ENCODE results near the gene OSBPL1A.
A peak's percentile ranks its signal among the peaks of the same experiment; 100 is the strongest.
"Not testable (repeated sequence)": the region's sequence is repeated elsewhere in the genome, so short reads cannot be mapped to it uniquely, and the experiment has no call there.

OSBPL1A gene

DNA sequence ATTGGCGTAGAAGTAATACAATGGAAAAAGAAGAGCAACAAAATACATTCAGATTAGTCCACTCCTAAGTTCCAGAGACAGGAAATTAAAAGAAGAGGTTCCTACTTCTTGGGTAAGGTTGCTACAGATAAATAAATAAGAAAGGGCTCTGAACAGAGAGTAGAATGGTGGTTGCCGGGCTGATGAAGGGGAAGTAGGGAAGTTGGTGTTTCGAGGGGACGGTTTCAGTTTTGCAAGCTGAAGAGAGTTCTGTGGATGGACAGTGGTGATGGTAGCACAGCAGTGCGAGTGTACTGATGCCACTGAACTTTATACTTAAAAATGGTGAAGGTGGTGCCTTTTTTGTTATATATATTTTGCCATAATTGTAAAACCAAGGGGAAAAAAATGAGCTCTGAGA lies 210.6 kb downstream of the OSBPL1A start:
- no peak for DNase-seq (ENCODE audit: low read depth in 3 of 3)

DNA sequence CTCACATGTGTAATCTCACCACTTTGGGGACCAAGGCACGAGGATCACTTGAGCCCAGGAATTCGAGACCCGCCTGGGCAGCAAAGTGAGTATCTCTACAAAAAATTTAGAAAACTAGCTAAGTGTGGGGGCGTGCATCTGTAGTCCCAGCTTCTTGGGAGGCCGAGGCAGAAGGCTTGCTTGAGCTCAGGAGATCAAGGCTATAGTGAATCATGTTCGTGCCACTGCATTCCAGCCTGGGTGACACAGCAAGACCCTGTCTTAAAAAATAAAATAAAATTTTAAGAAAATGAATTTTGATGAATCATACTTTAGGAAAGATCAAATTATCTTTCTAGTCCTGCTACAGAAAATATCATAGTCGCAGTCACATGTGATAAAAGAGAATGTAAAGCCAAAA lies 211.8 kb downstream of the OSBPL1A start:
- no peak for DNase-seq (ENCODE audit: low read depth in 3 of 3)

DNA sequence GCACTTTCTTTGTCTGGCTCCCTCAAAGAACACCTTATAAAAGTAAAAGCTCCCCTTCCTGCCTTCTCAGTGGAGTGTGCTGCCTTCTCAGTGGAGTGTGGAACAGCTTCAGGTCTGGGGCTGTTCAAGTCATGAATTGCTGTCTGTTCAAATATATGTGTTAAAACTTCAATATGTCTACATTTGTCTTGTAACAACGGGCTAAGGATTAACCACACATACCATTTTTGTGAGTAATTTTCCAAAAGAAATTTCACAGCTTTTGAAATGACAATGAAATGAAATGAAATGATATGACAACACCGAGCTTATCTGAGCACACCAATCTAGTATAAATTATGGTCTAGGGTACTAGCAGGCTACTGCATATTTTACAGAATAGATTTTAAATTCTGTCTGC lies 215.8 kb downstream of the OSBPL1A start:
- no peak for DNase-seq (ENCODE audit: low read depth in 3 of 3)

DNA sequence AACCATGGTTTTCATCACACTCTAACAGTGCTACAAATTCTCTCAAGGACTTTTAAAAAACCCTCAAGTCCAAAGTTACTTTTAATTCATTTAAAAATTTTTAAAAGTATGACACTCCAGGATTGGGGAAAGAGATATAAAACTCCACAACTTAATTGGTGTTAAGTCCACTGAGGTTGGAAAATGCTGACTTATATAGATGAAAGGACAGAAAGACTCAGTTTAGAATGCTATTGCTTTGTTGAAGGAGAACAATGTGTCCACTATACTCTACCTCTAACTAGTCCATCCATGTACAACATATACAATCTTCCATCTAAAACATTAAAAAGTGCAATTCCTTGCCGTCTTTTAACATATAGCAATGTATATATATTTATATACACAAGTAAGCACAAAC lies 217.6 kb downstream of the OSBPL1A start:
- DNase-seq (ENCODE audit: low read depth in 3 of 3) = no peak

DNA sequence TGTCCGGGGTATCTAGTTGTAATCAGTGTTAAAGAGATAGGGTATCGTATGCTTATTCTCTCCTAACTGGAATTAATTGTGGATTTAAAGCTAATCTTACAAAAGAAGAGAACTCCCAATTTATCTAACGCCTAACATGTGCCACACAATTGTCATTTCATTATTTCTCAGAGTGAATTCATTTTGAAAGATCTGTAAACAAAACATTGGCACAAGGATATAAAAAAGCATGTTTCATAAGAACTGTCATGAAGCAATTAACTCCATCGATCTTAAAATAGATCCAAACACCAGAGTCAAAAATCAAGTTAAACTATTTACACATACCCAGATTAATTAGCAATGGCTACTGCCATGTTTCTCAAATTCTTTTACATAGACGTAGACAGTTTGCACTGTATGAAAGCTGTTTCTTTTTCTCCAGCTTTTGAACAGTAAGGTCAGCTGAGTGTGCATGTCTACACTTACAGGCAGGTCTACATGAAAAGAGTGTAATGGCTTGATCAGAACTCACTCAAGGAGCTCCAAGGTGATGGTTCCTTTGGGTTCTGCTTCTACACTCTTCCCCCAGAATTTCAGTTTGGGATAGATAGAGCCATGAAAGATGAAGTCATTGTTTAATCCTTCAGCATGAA lies 220.0 kb downstream of the OSBPL1A start:
- DNase-seq (ENCODE audit: low read depth in 3 of 3) = no peak

DNA sequence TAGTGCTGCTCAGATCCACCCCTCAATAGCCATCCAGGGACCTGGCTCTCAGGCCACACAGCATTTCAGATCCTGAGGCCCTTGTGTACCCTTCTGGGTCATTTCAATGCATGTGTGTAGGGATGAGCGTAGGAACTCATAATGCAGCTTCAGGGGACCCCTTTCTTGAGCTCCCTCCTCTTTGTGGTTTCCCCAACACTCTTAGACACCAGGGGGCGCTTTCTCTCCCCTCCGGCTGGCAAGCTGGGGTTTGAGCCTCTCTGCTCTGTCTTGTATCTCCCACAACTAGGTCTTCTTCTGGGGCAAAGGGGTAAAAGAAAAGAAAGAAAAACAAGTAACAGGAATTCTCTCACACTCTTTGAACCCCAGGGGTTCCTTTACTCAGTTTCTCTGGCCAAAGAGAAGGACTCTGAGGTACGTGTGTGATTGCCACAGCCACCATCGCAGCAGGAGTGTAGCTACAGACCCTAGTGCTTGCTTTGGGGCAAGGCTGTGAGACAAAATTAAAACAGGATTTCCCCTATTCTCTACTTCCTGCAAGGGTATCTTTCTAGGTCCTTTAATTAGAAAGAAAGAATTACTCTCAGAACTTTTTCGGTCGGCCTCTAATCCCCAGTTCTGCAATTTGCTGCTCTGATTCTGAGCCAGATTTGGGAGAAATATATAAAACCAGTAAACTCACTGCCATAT lies 220.8 kb downstream of the OSBPL1A start:
- DNase-seq (ENCODE audit: low read depth in 3 of 3) = peak in 2 of 3 experiments; percentile 2 to 3

DNA sequence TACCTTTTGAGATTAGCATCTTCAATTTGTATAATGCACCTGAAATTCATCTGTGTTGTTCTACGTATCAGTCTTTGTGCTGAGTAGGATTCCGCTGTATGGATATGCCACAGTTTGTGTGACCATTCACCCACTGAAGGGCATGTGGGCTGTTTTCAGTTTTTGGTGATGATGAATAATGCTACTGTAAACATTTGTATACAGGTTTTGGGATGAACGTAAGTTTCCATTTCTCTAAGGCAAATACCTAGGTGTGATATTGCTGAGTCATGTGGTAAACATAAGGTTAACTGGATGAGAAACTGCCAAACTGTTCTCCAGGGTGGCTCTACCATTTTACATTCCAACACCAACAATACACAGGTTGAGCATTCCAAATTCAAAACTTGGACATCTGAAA lies 223.6 kb downstream of the OSBPL1A start:
- no peak for DNase-seq (ENCODE audit: low read depth in 3 of 3)

DNA sequence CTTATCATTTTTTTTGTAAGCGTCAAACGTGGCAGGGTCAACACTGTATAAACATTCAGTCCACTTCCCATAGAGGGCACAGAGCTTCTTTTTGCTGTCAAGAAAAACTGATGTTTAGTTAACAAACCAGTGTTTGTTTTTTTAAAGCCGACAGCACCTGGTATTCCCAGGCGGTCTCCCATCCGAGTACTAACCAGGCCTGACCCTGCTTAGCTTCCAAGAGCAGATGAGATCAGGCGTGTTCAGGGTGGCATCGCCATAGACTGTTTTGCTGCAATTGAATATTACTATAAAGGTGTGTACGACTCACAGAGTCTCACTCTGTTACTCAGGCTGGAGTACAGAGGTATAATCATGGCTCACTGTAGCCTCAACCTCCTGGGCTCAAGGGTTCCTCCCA lies 227.3 kb downstream of the OSBPL1A start:
- no peak for DNase-seq (ENCODE audit: low read depth in 3 of 3)

DNA sequence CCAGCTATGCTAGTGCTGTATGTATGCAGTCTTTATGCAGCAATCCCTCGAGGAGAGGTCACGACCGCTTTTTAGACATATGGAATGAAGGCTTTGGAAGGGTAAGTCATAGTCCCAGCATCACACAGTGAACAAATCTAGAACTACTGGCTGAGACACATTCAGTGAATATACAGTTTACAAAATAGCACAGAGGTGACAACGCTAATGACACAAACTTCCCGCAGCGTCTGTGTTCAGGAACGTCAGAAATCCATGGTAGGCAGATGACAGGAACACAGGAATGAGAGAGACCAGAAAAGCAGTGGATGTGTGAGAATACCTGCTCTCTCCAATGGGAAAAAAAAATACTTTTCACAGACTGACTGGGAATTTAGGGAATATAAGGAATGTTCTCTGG lies 229.1 kb downstream of the OSBPL1A start:
- no peak for DNase-seq (ENCODE audit: low read depth in 3 of 3)

DNA sequence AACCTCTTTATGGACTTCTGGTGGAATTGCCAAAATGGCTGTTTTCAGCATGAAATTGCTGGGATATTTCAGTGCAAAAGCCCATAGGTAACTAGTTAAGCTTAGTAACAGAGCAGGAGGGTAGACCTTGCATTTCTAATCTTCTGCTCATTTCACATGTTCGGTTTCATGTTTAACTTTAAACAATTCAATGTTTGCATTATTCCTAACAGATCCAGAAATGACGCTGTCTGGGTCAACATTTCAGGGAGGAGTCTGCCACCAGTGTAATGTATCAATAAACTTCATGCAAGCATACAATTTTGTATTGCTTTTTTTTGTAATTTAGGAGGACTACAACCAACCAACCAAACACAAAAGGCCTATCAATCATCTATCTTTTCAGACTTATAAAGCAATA lies 236.3 kb downstream of the OSBPL1A start:
- DNase-seq (ENCODE audit: low read depth in 3 of 3) = no peak

DNA sequence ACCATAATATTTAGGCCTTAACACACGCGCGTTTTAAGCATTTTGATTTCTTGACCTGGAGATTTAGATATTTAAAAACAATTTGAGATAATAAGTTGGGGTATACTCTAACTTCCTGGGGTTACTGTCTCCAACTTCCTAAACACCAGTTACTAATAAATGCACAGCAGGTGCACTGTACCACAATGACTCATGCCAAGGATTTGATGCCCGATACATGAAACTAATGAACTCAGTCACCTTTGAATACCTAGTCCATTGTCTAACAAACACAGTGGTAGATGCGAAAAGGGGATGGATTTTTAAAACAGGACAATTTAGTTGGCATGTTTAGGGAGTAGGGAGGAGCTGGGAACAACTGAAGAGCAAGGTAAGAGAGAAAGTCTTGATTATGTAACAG lies 237.5 kb downstream of the OSBPL1A start:
- no peak for DNase-seq (ENCODE audit: low read depth in 3 of 3)

DNA sequence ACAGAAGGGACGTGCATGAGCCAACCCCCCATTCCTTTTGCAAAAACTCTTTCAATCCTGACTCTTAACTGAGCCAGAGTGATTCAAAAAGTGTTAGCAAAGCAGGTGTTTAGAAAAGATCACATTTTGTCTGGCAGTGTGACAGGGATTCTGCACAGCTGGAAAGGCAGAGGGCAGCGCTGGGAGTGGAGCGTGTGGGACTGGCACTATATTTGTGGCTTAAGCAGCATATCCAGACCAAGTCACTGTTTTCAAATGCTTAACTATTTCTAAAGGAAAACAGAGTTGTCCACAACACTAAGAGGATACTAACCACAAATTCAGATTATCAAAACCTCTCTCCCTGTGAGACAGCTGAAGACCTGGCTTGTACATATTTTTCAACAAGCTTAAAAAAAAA lies 239.8 kb downstream of the OSBPL1A start:
- DNase-seq (ENCODE audit: low read depth in 3 of 3) = no peak

DNA sequence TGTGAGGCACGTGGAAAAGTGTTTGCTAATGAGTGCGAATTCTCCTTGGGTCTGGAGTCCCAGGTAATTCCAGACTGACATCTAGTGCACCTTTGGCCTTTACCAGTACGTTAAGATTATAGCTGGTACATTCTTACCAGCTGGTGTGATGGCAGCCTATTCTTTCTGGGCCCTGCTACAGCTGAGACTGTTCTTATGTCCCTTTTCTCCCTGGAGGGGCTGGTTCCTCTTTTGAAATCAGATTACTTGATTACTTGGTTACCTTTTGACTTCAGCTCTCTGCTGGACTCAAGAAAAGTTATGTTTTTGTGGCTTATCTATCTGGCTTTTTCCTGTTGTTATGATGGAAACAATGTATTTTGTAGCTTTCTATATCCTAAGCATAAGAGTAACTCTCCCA lies 244.2 kb downstream of the OSBPL1A start:
- no peak for DNase-seq (ENCODE audit: low read depth in 3 of 3)

DNA sequence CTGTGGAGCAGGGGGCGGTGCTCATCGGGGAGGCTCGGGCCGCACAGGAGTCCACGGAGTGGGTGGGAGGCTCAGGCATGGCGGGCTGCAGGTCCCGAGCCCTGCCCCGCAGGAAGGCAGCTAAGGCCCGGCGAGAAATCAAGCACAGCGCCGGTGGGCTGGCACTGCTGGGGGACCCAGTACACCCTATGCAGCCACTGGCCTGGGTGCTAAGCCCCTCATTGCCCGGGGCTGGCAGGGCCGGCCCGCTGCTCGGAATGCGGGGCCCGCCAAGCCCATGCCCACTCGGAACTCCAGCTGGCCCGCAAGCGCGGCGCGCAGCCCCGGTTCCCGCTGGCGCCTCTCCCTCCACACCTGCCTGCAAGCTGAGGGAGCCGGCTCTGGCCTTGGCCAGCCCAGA lies 248.0 kb downstream of the OSBPL1A start:
- DNase-seq (ENCODE audit: low read depth in 3 of 3) = not testable (repeated sequence)

DNA sequence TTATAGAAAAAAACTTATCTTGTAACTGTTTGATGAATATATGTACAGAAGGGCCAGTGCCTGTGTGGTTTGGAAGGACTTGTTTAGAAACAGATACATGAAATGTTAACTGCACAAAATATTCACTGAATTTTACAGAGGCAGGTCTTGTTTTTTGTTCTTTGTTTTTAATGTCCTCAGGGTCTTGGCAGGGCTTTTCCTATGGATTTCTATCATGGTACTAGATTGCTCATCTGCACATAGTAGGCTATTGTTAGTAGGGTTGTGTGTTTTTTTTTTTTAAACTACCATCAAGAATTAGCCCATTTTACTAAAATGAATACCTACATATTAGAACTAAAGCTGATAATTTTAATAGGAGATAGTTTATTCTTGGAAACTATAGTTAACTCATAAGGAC lies 255.2 kb downstream of the OSBPL1A start:
- no peak for DNase-seq (ENCODE audit: low read depth in 3 of 3)

DNA sequence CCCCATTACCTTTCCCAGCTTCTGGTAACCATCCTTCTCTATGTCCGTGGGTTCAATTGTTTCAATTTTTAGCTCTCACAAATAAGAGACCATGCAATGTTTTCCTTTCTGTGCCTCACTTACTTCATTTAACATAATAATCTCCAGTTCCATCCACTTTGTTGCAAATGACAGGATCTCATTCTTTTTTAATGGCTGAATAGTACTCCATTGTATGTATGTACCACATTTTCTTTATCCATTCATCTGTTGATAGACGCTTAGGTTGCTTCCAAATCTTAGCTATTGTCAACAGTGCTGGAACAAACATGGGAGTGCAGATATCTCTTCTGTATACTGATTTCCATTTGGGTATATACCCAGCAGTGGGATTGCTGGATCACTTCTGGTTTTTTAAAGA lies 256.9 kb downstream of the OSBPL1A start:
- no peak for DNase-seq (ENCODE audit: low read depth in 3 of 3)

DNA sequence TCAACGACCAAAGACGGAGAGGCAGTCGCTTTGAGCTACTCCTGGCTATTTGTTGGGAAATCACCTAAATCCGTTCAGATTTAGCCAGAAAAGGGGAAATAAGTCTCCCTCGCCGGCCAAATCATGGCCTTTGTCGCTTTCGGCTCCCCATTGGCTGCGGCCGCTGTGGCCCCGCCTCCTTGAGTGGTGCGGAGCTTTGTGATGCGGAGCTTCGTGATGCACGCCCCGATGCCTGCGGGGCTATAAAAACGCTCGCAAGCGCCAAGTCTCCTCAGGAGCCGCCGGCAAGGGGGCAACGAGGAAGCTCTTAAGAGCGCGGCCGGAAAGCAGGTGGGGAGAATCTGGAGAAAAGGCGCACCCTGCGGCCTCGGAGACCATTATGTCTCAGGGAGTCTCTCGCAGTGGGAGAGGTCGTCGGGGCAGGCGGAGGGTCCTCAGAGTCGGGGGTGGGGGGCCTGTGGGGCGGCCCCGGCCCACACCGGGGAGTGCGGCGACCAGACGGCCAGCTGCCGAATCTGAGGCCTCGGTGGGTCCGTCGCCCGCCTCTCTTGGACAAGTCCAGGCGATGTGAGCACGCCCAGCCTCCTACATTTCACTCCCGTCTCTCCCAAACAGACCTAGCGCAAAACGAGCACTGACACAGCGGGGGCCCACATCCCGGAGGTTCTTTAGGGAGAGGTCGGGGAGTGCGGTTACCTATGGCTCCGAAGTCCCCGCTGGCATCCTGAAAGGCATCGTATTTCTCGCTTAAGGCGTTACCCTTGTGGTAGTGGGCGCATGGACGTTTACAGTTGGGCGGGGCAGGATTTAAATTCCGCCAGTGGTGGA lies 258.6 kb downstream of the OSBPL1A start, which contains the start of gene CABYR:
TSS of gene CABYR (plus strand) at position 274 of the 828 bp plus-strand sequence. CDS start 4,053 bp downstream, outside the sequence.
- DNase-seq (ENCODE audit: low read depth in 3 of 3) = peak; percentile 50 to 60 (median 54)

DNA sequence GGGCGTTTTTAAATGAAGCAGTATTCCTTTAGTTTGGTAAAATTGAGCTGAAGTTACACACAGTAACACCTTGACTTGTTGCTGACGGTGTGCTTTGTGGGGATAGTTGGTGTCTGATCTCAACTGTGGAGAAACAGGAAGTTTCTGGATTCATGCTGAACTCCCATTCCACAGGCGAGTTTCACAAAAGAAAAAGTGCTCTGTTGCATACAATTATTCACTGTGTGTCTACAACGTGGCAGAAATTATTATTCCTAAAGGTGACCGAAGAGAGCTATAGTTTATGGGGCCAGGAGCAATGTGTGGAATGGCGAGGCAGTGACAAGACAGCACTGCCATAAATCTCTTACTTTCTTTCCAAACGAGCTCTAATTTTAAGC lies 259.2 kb downstream of the OSBPL1A start:
- DNase-seq (ENCODE audit: low read depth in 3 of 3) = no peak

DNA sequence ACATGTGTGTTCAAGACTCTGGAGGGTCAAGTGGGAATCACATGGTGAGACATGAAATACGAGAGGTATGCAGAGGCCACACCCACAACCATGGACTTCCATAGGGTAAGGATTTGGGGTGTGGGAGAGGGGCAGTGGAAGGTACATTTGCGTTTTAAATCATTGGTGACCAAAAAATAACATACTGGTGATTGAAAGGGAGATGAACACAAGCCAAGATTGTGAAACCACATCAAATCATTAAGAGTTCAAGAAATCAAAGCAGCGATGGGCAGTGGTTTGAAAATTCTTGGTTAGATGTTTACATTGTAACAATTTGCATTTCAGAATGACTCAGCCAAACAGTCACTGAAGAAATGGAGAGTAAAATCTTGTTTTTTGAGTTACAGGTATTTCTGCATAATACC lies 260.7 kb downstream of the OSBPL1A start:
- no peak for DNase-seq (ENCODE audit: low read depth in 3 of 3)

DNA sequence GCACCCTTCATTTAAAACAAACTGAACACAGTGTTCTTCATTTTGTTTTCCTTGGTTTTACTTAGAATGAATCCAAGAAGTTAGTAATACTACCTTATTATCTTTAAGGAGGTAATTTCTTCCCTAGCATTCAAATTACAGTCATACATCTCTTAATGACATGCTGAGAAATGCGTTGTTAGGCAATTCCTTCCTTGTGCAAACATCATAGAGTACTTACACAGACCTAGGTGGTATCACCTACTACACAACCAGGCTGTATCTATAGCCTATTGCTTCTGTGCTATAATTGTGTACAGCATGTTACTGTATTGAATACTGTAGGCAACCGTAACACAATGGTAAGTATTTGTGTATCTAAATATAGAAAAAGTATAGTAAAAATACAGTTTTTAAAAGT lies 267.1 kb downstream of the OSBPL1A start:
- DNase-seq (ENCODE audit: low read depth in 3 of 3) = no peak

DNA sequence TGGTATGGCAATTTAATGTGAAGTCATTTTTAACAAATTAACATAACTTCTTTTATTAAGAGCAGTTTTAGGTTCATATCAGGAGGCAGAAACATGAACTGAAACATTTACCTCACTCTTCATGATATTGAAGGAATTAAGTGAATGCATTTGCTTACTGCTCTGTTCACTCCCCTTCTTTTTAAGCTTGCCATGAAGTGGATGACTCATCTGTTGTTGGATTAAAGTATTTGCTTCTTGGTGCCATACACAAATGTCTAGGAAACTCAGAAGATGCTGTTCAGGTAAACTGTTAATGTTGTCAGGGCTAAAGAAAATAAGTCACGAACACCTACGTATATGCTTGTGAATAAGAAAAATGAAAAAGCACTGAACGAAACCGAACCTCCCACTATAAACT lies 268.9 kb downstream of the OSBPL1A start:
- no peak for DNase-seq (ENCODE audit: low read depth in 3 of 3)

DNA sequence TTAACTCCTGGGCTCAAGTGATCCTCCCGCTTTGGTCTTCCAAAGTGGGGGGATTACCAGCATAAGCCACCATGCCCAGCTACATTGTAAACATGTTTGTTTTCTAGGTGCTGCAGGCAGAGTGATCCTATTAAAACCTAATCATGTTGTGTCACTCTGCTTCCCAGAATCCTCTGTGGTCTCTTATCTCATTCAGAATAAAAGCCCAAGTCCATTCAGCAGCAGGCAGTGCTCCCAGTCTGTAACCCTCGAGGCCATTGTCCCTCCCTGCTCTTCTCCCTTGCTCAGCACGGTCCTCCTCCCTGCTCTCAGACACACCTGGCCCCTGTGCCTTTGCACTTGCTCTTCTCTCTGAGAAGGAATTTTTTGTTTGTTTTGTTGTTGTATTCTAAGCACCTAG lies 269.9 kb downstream of the OSBPL1A start:
- no peak for DNase-seq (ENCODE audit: low read depth in 3 of 3)

Measured in stimulated activated CD4-positive, alpha-beta T cell treated with anti-CD3 and anti-CD28 coated beads, TNF-alpha, amount 100 ng/mL, for 4 hours (primary cell).